GM04504 (cell line): ENCODE measurements around the gene HDDC2.
"Not testable (repeated sequence)": the region's sequence is repeated elsewhere in the genome, so short reads cannot be mapped to it uniquely, and the experiment has no call there.

Experiments used
- DNase-seq: peaks from one replicate; pipeline ENCODE4 v3.0.0-alpha.2; 2012; ENCODE audit warnings: low read depth

Gene HDDC2

GRCh38 chr6:125306756-125307149, 5.0 kb upstream of the HDDC2 start:
- no peak for DNase-seq

GRCh38 chr6:125304970-125305660, 3.3 kb upstream of the HDDC2 start:
- DNase-seq: no peak

- DNase-seq: no peak
These were observed 1.7 kb upstream of the HDDC2 start for GRCh38 chr6:125303512-125303854.

- no peak for DNase-seq
These were observed 1.2 kb upstream of the HDDC2 start for GRCh38 chr6:125302840-125303511.

- DNase-seq: no peak
These were observed 754 bp downstream of the HDDC2 start for GRCh38 chr6:125300992-125301434.

- DNase-seq: no peak
These were observed 2.5 kb downstream of the HDDC2 start for GRCh38 chr6:125299257-125299656.

- DNase-seq: no peak
These were observed 5.3 kb downstream of the HDDC2 start for GRCh38 chr6:125296471-125296870.

GRCh38 chr6:125294925-125295324, 6.8 kb downstream of the HDDC2 start:
- no peak for DNase-seq

GRCh38 chr6:125294036-125294435, 7.7 kb downstream of the HDDC2 start:
- no peak for DNase-seq

- no peak for DNase-seq
These were observed 8.2 kb downstream of the HDDC2 start for GRCh38 chr6:125293587-125293986.

- DNase-seq: no peak
These were observed 14.0 kb downstream of the HDDC2 start for GRCh38 chr6:125287718-125288117.

- no peak for DNase-seq
These were observed 15.8 kb downstream of the HDDC2 start for GRCh38 chr6:125285936-125286335.

GRCh38 chr6:125285353-125285752, 16.4 kb downstream of the HDDC2 start:
- DNase-seq: no peak

GRCh38 chr6:125282470-125282869, 19.3 kb downstream of the HDDC2 start:
- DNase-seq: not testable (repeated sequence)

- not testable (repeated sequence) for DNase-seq
These were observed 21.3 kb downstream of the HDDC2 start for GRCh38 chr6:125280370-125281035.

GRCh38 chr6:125279961-125280360, 21.8 kb downstream of the HDDC2 start:
- no peak for DNase-seq

GRCh38 chr6:125277838-125278237, 23.9 kb downstream of the HDDC2 start:
- no peak for DNase-seq

GRCh38 chr6:125275779-125276178, 26.0 kb downstream of the HDDC2 start:
- no peak for DNase-seq

GRCh38 chr6:125274935-125275334, 26.8 kb downstream of the HDDC2 start:
- DNase-seq: no peak

- no peak for DNase-seq
These were observed 27.8 kb downstream of the HDDC2 start for GRCh38 chr6:125273965-125274364.

GRCh38 chr6:125273251-125273650, 28.5 kb downstream of the HDDC2 start:
- DNase-seq: no peak

- DNase-seq: no peak
These were observed 30.1 kb downstream of the HDDC2 start for GRCh38 chr6:125271486-125272159.

- DNase-seq: no peak
These were observed 31.4 kb downstream of the HDDC2 start for GRCh38 chr6:125270380-125270779.
